Measurements from ENCODE around the gene ACKR2. TPM values are rescaled to one million over a fixed set of nuclear protein-coding genes. Genes with fewer than 3 reads are reported as not detected.
"Not testable (repeated sequence)": the region's sequence is repeated elsewhere in the genome, so short reads cannot be mapped to it uniquely, and the experiment has no call there.

The ACKR2 gene
- total RNA-seq, 1 donor, result under 0.01 TPM

DNA sequence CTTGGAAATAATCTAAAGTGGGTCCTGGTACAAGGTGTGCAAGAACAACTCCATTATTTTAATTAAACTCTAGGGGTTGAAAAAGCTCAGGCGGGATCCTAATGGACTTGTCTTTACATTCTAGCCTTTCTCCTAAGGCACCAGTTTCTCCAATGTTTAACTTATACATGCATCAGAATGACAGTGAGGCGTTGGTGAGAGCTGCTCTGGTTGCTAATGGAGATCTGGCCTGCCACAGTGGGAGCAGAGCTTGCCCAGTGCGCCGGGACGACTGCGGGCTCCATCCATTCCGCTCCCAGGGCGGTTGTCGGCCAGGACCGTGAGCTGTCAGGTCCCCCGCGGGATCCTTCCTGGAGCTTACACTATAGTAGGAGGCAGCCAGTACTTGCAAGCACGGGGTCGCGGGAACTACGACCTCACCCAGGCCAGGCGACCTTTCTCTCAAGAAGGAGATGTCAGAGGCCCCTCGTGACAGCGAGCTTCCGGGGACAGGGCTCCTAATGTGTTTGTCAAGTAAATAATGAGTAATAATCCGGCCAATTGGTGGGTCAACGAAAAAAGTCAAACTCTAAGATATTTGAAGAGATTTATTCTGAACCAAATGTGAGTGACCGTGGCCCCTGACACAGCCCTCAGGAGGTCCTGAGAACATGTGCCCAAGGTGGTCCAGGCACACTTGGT lies 4.0 kb upstream of the ACKR2 start:
- DNase-seq (ENCODE audit: low read depth), result no peak
- peak overlapping the region; percentile 68 for H3K4me3 ChIP-seq (ENCODE audit: low read depth, low read length)
- no peak for TF ChIP-seq CTCF (IDR thresholded peaks at IDR 0.05; ENCODE audit: insufficient read depth, low read depth, low read length)

DNA sequence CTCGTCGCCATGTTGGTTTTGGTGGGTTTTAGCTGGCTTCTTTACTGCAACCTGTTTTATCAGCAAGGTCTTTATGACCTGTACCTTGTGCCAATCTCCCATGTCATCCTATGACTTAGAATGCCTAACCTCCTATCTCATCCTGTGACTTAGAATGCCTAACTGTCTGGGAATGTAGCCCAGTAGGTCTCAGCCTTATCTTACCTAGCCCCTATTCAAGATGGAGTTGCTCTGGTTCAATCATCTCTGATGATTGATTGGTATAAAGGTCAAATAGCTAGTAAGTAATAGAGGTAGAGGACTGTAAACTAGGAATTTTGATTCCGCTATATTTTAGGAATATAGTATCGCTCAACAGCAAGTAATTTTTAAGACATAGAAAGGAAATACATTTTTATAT lies 1.3 kb upstream of the ACKR2 start:
- DNase-seq (ENCODE audit: low read depth), result no peak
- no peak overlapping the region for H3K4me3 ChIP-seq (ENCODE audit: low read depth, low read length)
- TF ChIP-seq CTCF (IDR thresholded peaks at IDR 0.05; ENCODE audit: insufficient read depth, low read depth, low read length), result no peak

DNA sequence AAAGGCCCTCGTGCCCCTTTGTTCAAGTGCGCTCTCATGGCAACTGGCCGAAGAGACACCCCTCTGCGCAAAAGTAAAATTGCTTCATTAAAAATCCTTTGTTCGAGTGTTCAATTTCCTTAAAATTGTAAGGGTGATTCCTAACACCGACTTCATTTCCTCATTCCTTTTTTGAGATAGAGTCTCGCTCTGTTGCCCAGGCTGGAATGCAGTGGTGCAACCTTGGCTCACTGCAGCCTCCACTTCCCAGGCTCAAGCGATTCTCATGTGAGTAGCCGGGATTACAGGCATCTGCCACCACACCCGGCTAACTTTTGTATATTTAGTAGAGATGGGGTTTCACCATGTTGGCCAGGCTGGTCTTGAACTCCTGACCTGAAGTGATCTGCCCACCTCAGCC lies 1.5 kb downstream of the ACKR2 start:
- peak; percentile 21 for DNase-seq (ENCODE audit: low read depth)
- H3K4me3 ChIP-seq (ENCODE audit: low read depth, low read length), result not testable (repeated sequence)

DNA sequence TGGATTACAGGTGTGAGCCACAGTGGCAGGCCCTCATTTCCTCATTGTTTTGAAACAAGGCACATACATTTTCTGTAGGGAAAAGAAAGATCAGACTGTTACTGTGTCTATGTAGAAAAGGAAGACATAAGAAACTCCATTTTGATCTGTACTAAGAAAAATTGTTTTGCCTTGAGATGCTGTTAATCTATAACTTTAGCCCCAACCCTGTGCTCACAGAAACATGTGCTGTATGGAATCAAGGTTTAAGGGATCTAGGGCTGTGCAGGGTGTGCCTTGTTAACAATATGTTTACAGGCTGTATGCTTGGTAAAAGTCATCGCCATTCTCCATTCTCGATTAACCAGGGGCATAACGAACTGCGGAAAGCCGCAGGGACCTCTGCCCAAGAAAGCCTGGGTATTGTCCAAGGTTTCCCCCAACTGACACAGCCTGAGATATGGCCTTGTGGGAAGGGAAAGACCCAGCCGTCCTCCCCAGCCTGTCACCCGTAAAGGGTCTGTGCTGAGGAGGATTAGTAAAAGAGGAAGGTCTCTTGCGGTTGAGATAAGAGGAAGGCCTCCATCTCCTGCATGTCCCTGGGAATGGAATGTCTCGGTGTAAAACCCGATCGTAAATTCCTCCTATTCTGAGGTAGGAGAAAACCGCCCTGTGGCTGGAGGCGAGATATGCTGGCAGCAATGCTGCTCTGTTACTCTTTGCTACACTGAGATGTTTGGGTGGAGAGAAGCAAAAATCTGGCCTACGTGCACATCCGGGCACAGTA lies 2.1 kb downstream of the ACKR2 start:
- not testable (repeated sequence) for H3K4me3 ChIP-seq (ENCODE audit: low read depth, low read length)
- DNase-seq (ENCODE audit: low read depth), result peak; percentile 82

DNA sequence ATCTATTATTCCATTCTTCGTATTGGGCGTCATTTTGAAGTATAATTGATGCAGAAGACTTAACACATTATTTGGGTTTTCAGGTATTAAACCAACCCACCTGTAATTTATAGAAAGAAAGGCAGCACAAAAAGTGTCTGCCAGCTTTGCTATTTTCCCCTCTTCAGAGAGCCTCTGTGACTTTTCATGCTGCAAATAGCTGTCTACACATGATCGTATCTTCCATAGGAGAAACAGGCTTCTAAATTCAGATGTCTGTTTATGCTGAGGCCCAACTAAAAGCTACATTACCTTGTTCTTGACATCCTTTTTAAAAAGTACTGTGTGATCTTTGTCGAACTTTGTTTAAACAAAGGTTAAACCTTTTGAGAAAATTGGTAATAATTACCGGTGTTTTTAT lies 5.0 kb downstream of the ACKR2 start:
- no peak for TF ChIP-seq CTCF (IDR thresholded peaks at IDR 0.05; ENCODE audit: insufficient read depth, low read depth, low read length)
- no peak for DNase-seq (ENCODE audit: low read depth)
- no peak overlapping the region for H3K4me3 ChIP-seq (ENCODE audit: low read depth, low read length)

- TF ChIP-seq CTCF (IDR thresholded peaks at IDR 0.05; ENCODE audit: insufficient read depth, low read depth, low read length), result no peak
Measured at GRCh38 chr3:42814914-42815507, 5.8 kb downstream of the ACKR2 start.

GRCh38 chr3:42815826-42816225 lies 6.6 kb downstream of the ACKR2 start:
- no peak overlapping the region for H3K4me3 ChIP-seq (ENCODE audit: low read depth, low read length)
- TF ChIP-seq CTCF (IDR thresholded peaks at IDR 0.05; ENCODE audit: insufficient read depth, low read depth, low read length), result no peak
- no peak for DNase-seq (ENCODE audit: low read depth)

More at GRCh38 chr3:42814914-42815507, 5.8 kb downstream of the ACKR2 start:
- no peak for DNase-seq (ENCODE audit: low read depth)
- no peak overlapping the region for H3K4me3 ChIP-seq (ENCODE audit: low read depth, low read length)
